ENCODE measurements around the gene ATPAF2. TPM values are rescaled to one million over a fixed set of nuclear protein-coding genes. Genes with fewer than 3 reads are reported as not detected.
A peak's percentile ranks its signal among the peaks of the same experiment; 100 is the strongest.

ATPAF2 gene
- total RNA-seq, 1 donor from 2014 or later = 37.0 TPM

DNA sequence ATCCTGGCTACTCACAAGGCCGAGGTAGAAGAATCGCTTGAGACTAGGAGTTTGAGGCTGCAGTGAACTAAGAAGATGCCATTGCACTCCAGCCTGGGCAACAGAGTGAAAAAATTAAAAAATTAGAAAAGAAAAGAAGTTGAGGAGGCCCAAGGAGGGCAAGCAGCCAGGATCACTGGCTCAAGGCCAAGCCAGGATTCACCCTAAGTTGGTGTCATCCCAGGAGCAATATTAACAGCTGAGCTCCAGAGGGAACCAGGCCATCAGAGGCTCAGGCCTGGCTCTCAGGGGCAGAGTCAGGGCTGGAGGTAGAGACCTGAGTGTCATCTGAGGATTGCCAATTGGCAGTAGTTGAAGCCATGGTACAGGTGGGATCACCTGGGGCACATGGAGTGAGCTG, 45.6 kb downstream of the ATPAF2 start:
- ATAC-seq (no peak), DNase-seq (no peak)
- intact Hi-C loops (cut with micrococcal nuclease) = no loop called here

DNA sequence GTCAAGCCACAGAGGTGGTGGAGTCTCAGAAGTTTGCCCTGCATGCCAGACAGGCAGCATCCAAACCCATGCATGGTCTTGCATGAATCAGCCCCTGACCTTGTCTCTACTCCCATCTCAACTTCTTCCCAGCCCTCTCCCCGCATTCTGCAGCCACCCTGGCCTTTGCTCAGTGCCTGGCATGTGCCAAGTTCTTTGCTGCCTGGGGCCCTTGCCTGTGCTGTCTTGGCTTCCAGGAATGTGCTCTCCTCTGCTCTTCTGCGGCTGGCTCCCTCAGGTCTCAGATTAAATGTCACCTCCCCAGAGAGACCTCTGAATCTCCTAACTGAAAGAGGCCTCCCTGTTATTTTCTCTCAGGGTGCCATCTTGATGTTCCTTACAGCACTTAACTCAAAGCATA, 48.7 kb downstream of the ATPAF2 start:
- DNase-seq (no peak), ATAC-seq (no peak)
- intact Hi-C loops (cut with micrococcal nuclease) = no loop called here

- intact Hi-C loops (cut with micrococcal nuclease) = no loop called here
- no peak for DNase-seq
- no peak for ATAC-seq
Observed at GRCh38 chr17:17989618-17990017, 49.4 kb downstream of the ATPAF2 start.

- ATAC-seq = no peak
- intact Hi-C loops (cut with micrococcal nuclease) = no loop called here
- DNase-seq = no peak
Observed at GRCh38 chr17:17989081-17989480, 49.9 kb downstream of the ATPAF2 start.

DNA sequence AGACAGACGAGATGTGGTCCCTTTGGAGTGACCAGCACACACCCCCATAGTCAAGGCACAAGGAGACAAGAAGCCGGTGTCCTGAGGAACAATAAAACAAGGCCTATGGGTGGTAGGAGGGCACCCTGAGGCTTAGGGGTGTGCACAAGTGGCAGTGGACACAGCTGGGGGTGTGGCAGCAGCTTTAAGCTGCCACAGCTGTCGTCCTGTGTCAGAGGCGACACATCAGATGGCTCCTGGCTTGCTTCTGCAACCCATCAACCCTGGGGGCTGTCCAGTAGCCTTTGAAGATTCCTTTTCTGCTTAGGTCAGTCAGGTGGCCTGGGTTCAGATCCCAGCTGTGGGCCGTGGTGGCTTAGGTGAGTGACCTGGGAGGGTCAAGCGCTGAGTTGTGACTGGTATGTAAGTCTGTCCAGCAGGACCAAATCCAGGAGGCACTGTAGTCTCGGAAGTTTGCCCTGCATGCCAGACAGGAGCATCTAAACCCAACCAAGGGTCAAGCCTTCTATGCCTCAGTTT, 50.5 kb downstream of the ATPAF2 start:
- intact Hi-C loops (cut with micrococcal nuclease) = no loop called here
- DNase-seq (no peak), ATAC-seq (no peak)

GRCh38 chr17:17987901-17988300, 51.1 kb downstream of the ATPAF2 start:
- intact Hi-C loops (cut with micrococcal nuclease) = no loop called here
- DNase-seq = no peak
- ATAC-seq = no peak

DNA sequence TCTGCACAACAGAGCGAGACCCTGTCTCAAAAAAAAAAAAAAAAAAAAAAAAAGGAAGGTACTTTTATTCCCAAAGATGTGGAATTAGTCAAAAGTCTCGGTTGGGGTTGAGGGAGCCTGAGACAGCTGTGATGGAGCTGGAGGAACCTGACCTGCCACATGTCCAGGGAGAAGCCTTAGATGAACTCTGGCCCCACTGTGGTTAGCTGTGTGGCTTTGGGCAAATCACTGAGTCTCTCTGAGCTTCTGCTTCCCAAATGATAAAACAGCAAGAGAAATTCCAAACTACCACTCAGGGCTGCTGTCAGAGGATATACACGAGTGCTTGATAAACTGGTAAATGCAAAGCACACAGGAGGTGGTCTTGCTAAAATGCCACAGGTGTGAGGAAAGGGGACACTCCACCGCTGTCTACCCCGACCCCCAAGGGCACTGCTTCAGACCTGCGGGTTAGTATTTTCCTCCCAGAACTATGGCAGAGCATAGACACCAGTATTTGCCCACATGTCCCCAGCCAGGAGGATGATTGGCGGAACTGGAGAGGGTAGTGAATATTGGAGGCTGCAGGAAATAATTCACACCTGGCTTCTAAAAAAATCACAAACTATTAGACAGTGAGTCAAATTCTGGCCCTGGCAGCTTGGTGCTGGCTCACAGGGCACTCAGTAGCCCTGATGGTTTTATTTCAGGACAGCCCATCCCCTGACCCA, 51.6 kb downstream of the ATPAF2 start:
- no peak for ATAC-seq
- intact Hi-C loops (cut with micrococcal nuclease) = no loop called here

GRCh38 chr17:17985555-17985954, 53.4 kb downstream of the ATPAF2 start:
- intact Hi-C loops (cut with micrococcal nuclease) = no loop called here
- DNase-seq = no peak
- ATAC-seq = no peak

More for the DNA sequence above, 51.6 kb downstream of the ATPAF2 start:
- no peak for DNase-seq

DNA sequence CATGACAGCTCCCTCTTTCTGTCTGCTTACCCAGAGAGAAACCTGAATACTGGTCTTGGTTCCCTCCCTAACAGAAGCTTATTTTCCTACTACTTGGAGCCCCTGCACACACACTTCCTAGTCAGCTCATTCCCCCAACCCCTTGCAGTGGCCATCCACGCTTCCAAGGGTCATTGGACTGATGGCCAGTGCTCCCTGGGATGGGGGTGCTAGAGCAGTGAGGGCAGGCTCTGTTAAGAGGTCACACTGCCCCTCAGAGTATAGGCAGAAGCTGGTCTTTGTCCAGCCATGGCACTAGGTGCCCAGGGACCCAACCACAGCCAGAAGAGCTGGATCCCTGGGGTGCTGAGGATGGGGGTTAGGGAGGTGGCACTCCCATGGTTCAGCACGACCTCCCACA, 53.8 kb downstream of the ATPAF2 start:
- intact Hi-C loops (cut with micrococcal nuclease) = no loop called here
- ATAC-seq (no peak), DNase-seq (no peak)

DNA sequence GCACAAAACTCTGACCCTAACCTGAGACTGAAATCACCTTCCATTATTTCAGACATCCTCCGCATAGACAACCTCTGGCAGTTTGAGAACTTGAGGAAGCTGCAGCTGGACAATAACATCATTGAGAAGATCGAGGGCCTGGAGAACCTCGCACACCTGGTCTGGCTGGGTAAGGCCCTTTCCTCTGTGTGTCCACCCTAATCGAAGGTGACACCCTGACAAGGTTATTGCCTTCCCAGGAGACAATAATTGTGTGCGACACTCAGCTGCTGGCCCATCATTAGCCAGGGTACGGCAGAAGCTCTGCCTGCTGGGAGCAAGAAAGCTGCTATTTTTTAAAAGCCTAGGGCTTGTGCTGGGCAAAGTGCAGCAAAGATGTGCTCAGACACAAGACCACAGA, 55.2 kb downstream of the ATPAF2 start:
- ATAC-seq = no peak
- intact Hi-C loops (cut with micrococcal nuclease) = no loop called here
- DNase-seq = no peak

GRCh38 chr17:17983376-17983775, 55.6 kb downstream of the ATPAF2 start:
- DNase-seq (no peak), ATAC-seq (peak; percentile 59)
- intact Hi-C loops (cut with micrococcal nuclease) = no loop called here

GRCh38 chr17:17982801-17983200, 56.2 kb downstream of the ATPAF2 start:
- ATAC-seq = no peak
- no peak for DNase-seq
- intact Hi-C loops (cut with micrococcal nuclease) = no loop called here

GRCh38 chr17:17981330-17981729, 57.6 kb downstream of the ATPAF2 start:
- DNase-seq (no peak), ATAC-seq (no peak)
- intact Hi-C loops (cut with micrococcal nuclease) = no loop called here

DNA sequence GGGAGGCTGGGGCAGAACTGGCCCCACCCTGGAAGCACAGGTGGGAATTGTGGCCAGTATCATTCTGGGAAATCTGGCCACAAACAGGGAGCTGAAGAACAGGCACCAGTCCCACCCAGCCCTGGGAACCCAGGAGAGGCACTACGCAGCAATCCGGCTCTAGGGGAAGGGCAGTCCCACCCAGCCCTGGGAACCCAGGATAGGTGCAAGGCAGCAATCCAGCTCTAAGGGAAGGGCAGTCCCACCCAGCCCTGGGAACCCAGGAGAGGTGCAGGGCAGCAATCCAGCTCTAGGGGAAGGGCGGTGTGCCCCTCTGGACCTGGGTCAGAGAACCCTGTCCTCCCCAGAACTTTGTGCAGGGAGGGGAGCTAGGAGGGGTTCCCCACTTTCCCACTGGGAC, 59.2 kb downstream of the ATPAF2 start:
- DNase-seq (no peak), ATAC-seq (no peak)
- intact Hi-C loops (cut with micrococcal nuclease) = loop anchor here (10.0 kb wide), 1 partner anchor 55 kb away; the partner anchor contains the start of genes ATPAF2 and GID4

DNA sequence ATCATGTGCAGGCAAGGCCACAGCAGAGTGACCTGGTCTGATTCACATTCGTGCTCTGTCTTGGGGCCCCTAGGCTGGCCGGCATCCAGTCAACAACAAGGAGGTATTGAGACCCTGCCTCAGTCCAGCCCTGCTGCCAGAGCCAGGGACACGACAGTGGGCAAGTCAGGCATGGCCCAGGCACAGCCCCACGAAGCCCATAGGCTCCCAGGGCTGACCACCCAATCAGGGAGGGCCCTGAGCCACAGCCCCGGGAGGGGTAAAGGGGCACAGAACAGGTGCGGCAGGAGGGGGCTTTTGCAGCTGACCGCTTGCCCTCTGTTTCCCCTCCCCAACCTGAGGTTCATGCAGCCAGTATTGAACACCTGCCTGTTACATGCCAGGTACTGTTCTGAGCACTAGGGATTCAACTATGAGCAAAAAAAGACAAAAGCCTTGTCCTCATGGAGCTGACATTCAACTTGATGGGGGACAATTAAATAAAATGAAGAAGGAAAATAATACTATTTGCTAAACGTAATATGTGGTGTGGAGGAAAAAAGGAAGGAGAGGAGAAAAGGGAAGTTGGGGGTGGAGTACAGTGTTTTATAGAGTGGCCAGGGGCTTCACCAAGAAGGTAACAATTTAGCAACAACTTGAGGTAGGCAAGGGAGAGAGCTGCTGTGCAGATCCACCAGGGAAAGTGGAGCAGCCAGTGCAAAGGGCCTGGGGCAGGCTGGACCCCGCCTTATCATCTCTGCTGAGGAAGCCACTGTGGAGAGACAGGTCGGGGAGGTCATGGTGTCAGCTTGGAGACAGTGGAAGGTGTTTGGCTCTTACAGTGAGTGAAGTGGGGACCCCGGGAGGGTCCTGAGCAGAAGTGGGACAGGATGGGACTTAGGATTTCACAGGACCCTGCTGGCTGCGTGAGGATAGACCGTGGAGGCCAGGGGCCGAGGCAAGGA, 60.2 kb downstream of the ATPAF2 start:
- intact Hi-C loops (cut with micrococcal nuclease) = loop anchor here (10.0 kb wide), 1 partner anchor 56 kb away; the partner anchor contains the start of genes ATPAF2 and GID4
- no peak for DNase-seq
- ATAC-seq = no peak

GRCh38 chr17:17976931-17977570, 61.9 kb downstream of the ATPAF2 start:
- no peak for ATAC-seq
- no peak for DNase-seq
- intact Hi-C loops (cut with micrococcal nuclease) = loop anchor here (10.0 kb wide), 1 partner anchor 58 kb away; the partner anchor contains the start of genes ATPAF2 and GID4

DNA sequence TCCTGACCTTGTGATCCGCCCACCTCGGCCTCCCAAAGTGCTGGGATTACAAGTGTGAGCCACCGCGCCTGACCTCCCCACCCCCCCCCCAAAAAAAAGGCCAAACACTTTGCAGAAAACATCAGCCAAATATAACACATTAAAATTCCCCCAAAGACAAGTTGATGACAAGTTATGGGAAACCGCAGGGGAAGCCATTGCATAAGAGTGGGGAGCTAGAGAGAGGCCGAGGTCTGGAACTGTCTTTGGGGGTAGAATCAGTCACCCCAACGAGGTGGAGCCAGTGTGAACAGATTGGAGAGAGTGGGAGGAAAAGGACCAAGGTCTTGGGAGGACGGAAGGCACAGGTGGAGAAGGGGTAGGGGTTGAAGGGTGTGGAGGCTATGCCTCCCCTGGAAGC, 63.5 kb downstream of the ATPAF2 start:
- DNase-seq (no peak), ATAC-seq (no peak)
- intact Hi-C loops (cut with micrococcal nuclease) = loop anchor here (10.0 kb wide), 1 partner anchor 59 kb away; the partner anchor contains the start of genes ATPAF2 and GID4

DNA sequence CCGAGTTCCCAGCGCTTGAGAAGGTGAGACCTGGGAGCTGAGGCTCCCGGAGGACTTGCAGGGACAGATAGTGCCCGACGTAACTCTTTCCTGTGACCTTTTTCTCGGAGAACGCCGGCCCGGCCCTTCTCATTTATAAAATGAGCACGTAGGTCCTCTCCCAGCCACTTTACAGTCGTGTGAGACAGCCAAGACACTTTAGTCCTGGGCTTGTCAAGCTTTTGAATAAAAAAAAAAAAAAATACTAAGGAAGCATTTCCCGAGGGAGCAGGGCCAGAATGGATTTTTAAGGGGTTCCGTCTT, 66.1 kb downstream of the ATPAF2 start:
- no peak for ATAC-seq
- intact Hi-C loops (cut with micrococcal nuclease) = loop anchor here (10.0 kb wide), 1 partner anchor 62 kb away; the partner anchor contains the start of genes ATPAF2 and GID4

DNA sequence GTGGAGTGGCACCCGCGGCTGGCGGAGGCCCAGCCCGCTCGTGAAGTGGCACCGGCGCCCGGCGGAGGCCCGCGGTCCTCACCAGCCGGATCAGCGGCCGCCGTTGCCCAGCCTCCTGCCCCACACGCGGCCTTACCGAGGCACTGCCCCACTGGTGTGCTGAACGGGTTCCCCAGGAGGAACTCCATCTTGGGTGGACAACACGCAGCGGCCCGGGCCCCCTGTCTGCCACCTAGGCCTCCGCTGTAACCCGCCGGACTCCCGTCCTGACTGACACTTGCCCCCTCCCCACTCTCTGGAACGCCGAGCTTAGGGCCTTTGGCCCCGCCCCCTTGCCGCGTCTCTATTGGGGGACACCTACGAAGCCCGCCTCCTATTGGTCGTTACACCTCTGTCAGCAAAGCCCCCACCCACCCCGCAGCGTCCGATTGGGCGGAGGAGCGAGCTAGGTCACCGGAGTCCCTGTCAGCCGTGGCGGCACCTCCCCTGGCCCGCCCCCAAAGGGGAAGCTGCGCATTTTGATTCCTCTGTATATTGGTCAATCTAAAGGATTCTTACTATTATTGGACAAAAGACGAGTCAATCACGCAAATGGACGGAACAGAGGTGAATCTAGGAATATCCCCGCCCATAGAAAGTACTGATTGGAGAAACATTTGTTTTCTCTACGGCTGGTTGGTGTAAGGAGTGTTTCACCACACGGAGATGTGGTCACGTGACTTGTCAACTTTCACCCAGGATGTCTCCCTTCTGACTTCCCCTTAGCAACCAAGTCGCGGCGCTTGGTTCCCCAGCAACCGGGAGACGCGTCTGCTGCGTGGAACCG, 66.6 kb downstream of the ATPAF2 start, which contains the start of the genes DRC3 and TOM1L2:
Gene DRC3 (plus strand): TSS at position 737 of the 826 bp plus-strand sequence. CDS start 4,737 bp downstream, outside the sequence.
Gene TOM1L2 (minus strand): TSS at position 275 of the 826 bp plus-strand sequence. CDS start 87 bp downstream, at position 188.
- intact Hi-C loops (cut with micrococcal nuclease) = loop anchor here (10.0 kb wide), 1 partner anchor 62 kb away; the partner anchor contains the start of genes ATPAF2 and GID4
- DNase-seq (peak; percentile 100), ATAC-seq (peak; percentile 96)

More for the DNA sequence above, 66.1 kb downstream of the ATPAF2 start:
- no peak for DNase-seq
